Measurements from ENCODE around the gene IFNGR1. TPM values are rescaled to one million over a fixed set of nuclear protein-coding genes. Genes with fewer than 3 reads are reported as not detected.
A peak's percentile ranks its signal among the peaks of the same experiment; 100 is the strongest.

IFNGR1 gene
- total RNA-seq, 1 donor from 2014 or later, result 115 TPM

DNA sequence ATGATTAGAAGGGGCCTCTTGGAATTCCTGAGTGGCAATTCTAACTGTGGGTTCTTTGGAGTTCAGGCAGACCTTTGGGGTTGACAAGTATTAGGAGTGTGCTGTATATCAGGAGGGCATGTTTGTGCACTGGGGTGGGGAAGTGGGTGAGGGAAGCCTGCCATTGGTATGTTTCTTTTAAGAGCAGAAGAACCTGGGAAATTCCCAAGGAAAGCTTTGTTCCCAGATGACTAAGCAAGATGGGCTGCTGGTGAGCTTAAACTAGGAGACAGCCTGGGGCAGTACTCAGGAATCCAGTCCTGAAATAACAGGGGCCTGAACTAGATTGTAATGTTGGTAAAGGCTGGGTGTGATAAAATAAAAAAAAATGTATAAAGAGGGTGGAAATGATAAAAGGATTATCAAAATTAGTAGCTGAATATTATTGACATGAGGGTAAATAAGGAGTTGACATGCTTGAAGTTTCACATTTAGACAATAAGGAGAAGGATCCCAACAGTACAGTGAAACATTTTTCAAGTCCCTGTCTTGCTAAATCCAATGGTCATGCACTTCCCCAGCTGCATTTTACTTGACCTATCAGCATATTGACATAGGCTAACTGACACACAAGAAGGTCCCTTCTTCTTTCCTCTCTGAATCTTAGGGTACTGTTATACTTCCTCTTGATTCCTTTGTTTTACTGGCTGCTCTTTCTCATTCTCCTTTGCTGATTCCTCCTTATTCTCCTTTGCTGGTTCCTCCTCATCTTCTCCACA is 18.4 kb upstream of the IFNGR1 start:
- intact Hi-C loops (cut with micrococcal nuclease), result no loop called here
- ATAC-seq (no peak), DNase-seq (no peak)

GRCh38 chr6:137236581-137237355 is 17.6 kb upstream of the IFNGR1 start:
- intact Hi-C loops (cut with micrococcal nuclease), result no loop called here
- DNase-seq (no peak), ATAC-seq (no peak)

DNA sequence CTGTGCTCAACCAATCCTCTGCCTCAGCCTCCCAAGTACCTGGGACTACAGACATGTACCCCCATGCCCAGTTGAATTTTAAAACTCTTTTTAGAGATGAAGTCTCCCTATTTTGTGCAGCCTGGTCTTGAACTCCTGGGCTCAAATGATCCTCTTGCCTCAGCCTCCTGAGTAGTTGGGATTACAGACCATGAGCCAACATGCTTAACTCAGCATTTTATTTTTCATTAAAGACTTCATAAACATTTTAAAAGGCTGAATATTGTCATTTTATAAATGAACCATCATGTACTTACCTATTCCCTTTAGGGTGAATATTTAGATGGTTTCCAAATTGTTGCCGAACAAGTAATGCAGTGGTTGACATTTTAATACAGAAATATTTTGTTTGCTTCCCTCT is 16.5 kb upstream of the IFNGR1 start:
- no peak for DNase-seq

DNA sequence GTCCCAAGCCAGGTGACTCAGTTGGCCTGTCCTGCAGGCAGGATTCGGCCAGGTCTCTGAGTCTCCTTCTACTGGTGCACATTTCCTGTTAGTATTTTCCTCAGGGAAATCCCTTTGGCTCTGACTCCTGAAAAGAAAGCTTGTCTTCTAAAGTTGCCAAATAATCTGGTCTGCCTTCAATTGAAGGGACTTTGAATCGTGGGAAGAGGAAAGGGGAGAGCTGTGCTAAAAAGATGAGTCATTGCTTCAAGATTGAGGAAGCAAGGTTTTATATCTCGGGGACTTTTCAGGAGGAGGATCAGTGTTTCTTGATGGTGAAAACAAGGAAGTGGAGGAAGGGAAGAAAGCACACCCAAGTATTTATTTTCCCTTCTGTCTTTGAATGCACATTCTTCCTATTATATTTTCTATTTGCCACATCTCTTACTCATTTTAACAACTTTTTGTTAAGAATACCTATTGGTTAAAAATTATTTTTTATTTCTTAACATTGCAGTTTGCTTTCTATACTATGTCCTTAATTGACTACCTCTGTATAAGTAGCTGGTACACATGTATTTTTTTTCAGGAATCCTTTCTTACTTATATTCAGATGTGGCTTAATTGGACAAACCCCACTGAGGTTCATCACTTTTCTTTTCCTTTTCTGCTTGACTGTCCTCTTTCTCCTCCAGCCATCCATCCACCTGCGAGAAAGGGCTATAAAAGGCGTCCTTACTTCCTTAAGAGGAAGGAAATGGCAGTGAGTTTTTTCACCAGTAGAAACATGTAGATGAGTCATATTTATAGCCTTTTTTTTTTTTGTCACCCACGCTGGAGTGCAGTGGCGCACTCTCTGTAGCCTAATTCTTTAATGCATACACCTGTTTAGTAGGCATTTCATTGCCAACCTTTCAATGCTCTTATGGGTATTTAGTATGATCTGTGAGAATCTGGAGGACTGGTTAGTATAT is 15.0 kb upstream of the IFNGR1 start:
- intact Hi-C loops (cut with micrococcal nuclease), result no loop called here
- peak; percentile 53 for DNase-seq
- ATAC-seq, result peak; percentile 68

More for the DNA sequence above, 16.5 kb upstream of the IFNGR1 start:
- intact Hi-C loops (cut with micrococcal nuclease), result no loop called here
- no peak for ATAC-seq

DNA sequence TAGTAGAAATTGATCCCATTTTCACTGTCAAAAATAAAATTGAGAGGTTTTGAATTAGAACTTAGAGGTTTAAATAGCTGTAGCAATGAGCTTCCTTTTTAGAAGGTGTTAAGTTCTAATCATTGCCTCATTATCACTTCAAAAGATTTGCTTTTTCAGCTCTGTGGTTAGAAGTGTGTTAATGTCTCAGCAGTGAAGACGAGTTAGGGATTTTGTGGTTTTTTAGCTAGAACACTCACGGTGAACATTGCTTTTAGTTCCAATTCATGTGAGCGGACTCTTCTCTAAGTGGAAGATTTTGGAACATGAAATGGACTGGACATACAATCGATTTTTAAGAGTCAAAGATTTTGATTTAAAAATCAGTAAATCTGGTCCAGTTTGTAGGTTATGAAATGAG is 12.7 kb upstream of the IFNGR1 start:
- DNase-seq (no peak), ATAC-seq (no peak)
- intact Hi-C loops (cut with micrococcal nuclease), result no loop called here

DNA sequence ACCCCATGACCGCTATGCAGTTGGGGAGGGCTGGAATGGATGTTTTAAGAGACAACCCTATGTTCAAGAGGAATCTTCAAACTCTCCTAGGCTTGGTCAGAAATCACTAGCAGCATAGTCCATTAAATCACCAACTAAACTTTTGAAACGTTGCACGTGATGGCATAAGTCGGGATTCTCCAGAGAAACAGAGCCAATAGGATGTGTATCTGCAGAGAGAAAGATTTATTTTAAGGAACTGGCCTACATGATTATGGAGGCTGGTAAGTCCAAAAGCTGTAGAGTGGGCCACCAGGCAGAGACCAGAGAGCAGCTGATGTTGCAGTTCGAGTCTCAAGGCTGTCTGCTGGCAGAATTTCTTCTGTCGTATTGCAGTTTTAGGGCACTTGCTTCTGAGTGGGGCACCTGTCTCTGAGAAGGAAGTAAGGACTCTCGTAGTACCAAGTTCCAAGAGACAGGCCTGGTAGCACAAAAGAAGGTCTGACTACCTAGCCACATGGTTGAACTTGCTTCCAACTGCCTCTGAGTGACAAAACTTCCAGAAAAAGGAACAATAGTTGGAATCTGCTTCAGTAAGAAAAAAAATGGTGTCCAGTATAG is 11.9 kb upstream of the IFNGR1 start:
- ATAC-seq, result no peak
- DNase-seq, result no peak
- intact Hi-C loops (cut with micrococcal nuclease), result no loop called here

GRCh38 chr6:137230547-137230946 is 11.4 kb upstream of the IFNGR1 start:
- intact Hi-C loops (cut with micrococcal nuclease), result no loop called here
- ATAC-seq (no peak), DNase-seq (no peak)

GRCh38 chr6:137229075-137229759 is 10.0 kb upstream of the IFNGR1 start:
- intact Hi-C loops (cut with micrococcal nuclease), result no loop called here
- DNase-seq, result peak; percentile 58
- ATAC-seq, result peak; percentile 76

DNA sequence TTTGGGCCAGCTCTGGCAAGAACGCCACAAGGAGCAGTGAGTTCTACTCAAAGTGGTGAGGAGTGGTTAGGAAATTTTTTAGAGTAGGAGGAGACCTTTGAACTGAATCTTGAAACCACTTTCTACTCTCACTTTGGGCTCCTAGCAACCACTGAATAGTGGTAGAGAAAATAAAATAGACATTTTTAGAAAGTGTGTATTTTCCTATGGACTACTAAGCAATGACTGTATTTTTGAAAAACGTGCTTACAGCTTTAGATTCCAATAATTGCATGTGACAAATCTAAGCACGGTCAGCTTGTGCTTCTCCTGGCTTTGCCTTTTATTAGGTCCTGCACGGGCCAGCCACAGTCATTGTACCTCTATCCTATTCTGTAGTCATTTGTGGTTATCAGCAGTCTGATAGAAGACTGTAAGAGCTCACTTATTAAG is 8.7 kb upstream of the IFNGR1 start:
- ATAC-seq (no peak), DNase-seq (no peak)
- intact Hi-C loops (cut with micrococcal nuclease), result no loop called here

GRCh38 chr6:137226697-137227096 is 7.5 kb upstream of the IFNGR1 start:
- intact Hi-C loops (cut with micrococcal nuclease), result no loop called here
- ATAC-seq, result no peak
- DNase-seq, result no peak

DNA sequence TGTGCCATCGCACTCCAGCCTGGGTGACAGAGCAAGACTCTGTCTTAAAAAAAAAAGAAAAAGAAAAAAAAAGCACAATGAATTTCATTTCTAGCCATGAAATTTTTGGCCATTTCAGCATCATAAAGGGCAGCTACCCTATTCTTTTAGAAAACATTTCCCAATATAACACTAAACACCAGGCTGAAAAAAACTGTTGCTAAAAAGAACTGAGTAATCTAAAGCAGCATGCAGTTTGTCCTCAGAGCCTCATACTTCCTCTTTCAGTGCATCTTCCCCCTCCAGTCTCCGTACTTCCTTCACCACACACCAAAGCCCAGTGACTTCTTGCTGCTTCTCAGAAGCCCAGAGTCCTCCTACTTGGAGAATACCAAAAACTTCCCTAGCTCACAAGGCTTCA is 5.6 kb upstream of the IFNGR1 start:
- intact Hi-C loops (cut with micrococcal nuclease), result no loop called here
- ATAC-seq (peak; percentile 14), DNase-seq (no peak)

- intact Hi-C loops (cut with micrococcal nuclease), result no loop called here
- DNase-seq (no peak), ATAC-seq (no peak)
These were observed 4.4 kb upstream of the IFNGR1 start for GRCh38 chr6:137223370-137224131.

DNA sequence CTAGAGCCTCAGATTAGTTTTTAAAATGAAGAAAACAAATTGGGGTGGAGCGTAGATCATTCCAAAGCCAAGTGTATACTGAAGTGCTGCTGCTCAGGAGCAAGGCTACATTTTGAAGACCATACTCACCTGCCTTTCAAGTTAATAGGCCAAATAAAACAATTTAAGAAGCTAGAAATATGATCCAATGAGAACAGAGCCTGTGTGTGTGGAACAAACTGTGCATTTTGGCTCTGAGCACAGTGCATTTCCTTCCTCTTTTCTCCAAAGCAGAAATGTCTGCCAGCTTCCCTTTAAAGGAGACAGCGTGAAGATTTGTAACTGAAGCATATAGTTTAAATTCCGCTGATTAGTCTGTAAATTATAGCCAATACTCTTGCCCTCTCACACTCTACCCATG is 3.2 kb upstream of the IFNGR1 start:
- no peak for ATAC-seq
- intact Hi-C loops (cut with micrococcal nuclease), result no loop called here
- DNase-seq, result no peak

- DNase-seq (no peak), ATAC-seq (no peak)
- intact Hi-C loops (cut with micrococcal nuclease), result no loop called here
These were observed 573 bp upstream of the IFNGR1 start for GRCh38 chr6:137219664-137220252.

DNA sequence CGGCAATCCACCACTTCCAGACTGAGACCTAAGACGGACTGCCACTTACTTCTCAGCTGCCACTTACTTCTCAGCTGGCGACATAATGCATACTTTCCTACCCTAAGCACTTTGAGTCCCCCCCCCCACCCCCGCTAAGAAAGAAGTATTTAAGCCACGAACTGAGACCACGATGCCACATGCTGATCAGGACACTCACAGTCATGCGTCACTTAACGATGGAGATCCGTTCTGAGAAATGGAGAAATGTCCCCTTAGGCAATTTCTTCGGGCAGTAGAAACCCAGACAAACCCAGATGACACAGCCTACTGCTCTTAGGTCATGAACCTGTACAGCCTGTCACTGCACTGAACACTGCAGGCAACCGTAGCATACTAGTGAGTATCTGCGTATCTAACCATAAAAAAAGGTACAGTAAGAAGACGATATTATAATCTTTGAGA is 690 bp downstream of the IFNGR1 start:
- no peak for DNase-seq
- peak; percentile 56 for ATAC-seq
- intact Hi-C loops (cut with micrococcal nuclease), result no loop called here

- intact Hi-C loops (cut with micrococcal nuclease), result no loop called here
- ATAC-seq, result peak; percentile 59
- peak; percentile 47 for DNase-seq
These were observed 1.2 kb downstream of the IFNGR1 start for GRCh38 chr6:137217801-137218472.
